ENCODE data around the gene SNX9. TPM values are rescaled to one million over a fixed set of nuclear protein-coding genes. Genes with fewer than 3 reads are reported as not detected.
"Not testable (repeated sequence)": the region's sequence is repeated elsewhere in the genome, so short reads cannot be mapped to it uniquely, and the experiment has no call there.

SNX9 gene
- 28.6 TPM for total RNA-seq

- DNase-seq: peak; percentile 27
These were observed at the start of gene SNX9 for GRCh38 chr6:157823001-157823527. TSS of gene SNX9 (plus strand) at chr6:157823246. CDS start at chr6:157823435, 189 bp downstream.

- no peak for DNase-seq
These were observed 49.7 kb upstream of the SNX9 start for GRCh38 chr6:157773248-157773773.

GRCh38 chr6:157774153-157775135 is 48.6 kb upstream of the SNX9 start:
- no peak for DNase-seq

GRCh38 chr6:157775376-157775775 is 47.7 kb upstream of the SNX9 start:
- no peak for DNase-seq

GRCh38 chr6:157777344-157777743 is 45.7 kb upstream of the SNX9 start:
- DNase-seq: no peak

- DNase-seq: no peak
These were observed 44.3 kb upstream of the SNX9 start for GRCh38 chr6:157778719-157779118.

GRCh38 chr6:157779705-157780604 is 43.1 kb upstream of the SNX9 start:
- no peak for DNase-seq

GRCh38 chr6:157785636-157786035 is 37.4 kb upstream of the SNX9 start:
- no peak for DNase-seq

GRCh38 chr6:157786221-157786620 is 36.8 kb upstream of the SNX9 start:
- no peak for DNase-seq

- DNase-seq: no peak
These were observed 36.0 kb upstream of the SNX9 start for GRCh38 chr6:157787080-157787479.

- no peak for DNase-seq
These were observed 34.9 kb upstream of the SNX9 start for GRCh38 chr6:157788180-157788579.

- DNase-seq: no peak
These were observed 33.7 kb upstream of the SNX9 start for GRCh38 chr6:157789297-157789696.

GRCh38 chr6:157789861-157790260 is 33.2 kb upstream of the SNX9 start:
- DNase-seq: no peak

- no peak for DNase-seq
These were observed 32.4 kb upstream of the SNX9 start for GRCh38 chr6:157790548-157791160.

GRCh38 chr6:157791450-157791849 is 31.6 kb upstream of the SNX9 start:
- DNase-seq: no peak

GRCh38 chr6:157792671-157793070 is 30.4 kb upstream of the SNX9 start:
- DNase-seq: no peak

- DNase-seq: not testable (repeated sequence)
These were observed 29.0 kb upstream of the SNX9 start for GRCh38 chr6:157794012-157794411.

GRCh38 chr6:157795841-157796240 is 27.2 kb upstream of the SNX9 start:
- no peak for DNase-seq

GRCh38 chr6:157798851-157799250 is 24.2 kb upstream of the SNX9 start:
- no peak for DNase-seq

- not testable (repeated sequence) for DNase-seq
These were observed 23.5 kb upstream of the SNX9 start for GRCh38 chr6:157799561-157799960.

GRCh38 chr6:157800420-157801237 is 22.4 kb upstream of the SNX9 start:
- DNase-seq: no peak

Measured in skin of body (tissue), 2 donors.